ENCODE data around the gene C19orf44.
"Not testable (repeated sequence)": the region's sequence is repeated elsewhere in the genome, so short reads cannot be mapped to it uniquely, and the experiment has no call there.

C19orf44 gene

DNA sequence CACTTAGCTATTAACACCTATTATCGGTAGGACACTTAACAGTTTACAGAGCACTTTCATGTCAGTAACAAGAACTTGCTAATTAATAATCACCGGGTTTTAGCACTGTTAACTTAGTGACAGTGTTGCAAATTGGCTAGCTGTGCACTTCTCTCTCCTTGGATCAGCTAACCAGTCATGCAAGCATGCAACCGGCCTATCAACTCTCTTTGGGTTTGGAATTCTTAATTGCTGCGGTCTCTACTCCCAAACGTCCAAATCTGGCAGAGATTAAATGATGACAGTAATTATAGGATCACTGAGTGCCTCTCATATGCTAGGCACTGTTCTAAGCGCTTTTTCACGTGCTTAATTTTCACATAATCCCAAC lies 25.7 kb upstream of the C19orf44 start:
- DNase-seq = no peak

DNA sequence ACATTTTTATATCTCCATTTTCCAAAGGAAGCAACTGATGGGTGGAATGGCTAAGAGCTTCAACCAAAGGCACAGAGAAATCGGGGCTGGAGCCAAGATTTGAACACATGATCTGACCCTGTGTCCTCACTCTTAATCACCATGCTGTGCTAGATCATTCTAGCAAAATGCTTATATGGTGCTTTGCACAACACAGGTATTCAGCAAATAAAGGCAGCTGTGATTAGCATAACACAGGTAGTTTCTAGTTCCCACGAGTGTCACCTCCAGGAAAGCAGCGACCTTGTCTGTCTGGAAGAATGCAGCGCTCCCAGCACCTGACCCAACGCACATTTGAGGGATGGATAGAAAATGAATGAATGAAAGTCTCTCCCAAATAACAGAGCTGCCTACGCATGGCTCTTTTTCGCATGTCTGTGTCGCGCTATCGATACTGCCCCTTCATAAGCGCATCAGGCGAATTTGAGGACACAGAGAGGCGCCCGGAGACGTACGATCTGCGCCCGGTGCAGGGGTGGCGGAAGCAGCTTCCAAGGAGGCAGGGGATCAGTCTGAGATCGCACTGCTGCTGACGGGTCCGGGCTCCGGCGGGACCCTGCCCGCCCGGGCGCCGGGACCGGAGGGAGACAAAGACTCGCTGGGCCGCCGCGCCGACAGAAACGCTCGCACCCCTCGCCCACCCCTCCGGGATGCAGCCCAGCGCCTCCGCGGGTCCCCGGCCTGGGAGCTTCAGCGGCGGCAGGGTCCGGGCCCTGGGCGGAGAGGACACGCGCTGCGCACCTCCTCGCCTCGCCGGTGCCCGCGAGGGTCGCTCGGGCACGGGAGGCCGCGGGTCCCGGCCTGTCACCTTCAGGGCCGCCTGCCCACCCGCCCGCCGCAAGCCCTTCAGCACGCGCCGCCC lies 25.0 kb upstream of the C19orf44 start:
- DNase-seq = peak; percentile 30

DNA sequence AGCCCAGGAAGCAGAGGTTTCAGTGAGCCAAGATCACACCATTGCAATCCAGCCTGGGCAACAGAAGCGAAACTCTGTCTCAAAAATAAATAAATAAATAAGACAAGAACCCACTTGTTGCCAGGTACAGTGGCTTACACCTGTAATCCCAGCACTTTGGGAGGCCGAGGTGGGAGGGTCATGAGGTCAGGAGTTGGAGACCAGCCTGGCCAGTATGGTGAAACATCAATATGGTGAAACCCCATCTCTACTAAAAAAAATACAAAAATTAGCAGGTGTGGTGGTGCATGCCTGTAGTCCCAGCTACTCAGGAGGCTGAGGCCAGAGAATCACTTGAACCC lies 23.7 kb upstream of the C19orf44 start:
- not testable (repeated sequence) for DNase-seq

DNA sequence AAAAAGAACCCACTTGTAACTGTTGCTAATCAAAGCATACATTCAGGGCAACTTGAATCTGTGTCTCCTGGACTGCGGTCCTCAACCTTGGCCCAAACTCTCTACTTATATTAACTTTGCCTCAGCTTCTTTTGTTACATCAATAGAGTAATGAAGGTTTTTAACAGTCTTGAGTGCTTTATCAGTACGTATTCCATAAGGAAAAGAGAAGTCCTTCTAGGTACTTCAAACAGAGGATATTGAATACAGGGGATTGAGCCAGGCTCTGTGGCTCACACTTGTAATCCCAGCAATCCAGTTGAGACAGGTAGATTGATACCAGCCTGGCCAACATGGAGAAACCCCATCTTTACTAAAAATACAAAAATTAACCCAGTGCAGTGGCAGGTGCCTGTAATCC lies 23.2 kb upstream of the C19orf44 start:
- no peak for DNase-seq

DNA sequence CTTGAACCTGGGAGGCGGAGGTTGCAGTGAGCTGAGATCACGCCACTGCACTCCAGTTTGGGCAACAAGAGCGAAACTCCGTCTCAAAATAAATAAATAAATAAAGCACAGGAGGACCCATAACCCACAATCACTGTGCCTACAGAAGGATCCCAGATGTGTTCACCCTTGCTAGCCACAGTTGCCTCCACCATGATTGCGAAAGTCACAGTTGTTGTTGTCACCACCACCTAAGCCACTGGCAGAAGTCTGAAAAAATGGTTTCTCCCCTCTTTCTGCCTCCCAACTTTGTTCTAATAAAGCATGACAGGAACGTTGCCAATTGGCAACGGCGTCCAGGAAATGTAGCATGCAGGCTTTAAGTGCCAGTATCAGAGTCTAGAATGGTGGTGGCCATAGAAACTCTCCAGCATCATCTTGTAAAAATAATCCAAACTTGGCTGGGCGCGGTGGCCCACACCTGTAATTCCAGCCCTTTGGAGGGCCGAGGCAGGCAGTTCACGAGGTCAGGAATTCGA lies 22.3 kb upstream of the C19orf44 start:
- DNase-seq = no peak

DNA sequence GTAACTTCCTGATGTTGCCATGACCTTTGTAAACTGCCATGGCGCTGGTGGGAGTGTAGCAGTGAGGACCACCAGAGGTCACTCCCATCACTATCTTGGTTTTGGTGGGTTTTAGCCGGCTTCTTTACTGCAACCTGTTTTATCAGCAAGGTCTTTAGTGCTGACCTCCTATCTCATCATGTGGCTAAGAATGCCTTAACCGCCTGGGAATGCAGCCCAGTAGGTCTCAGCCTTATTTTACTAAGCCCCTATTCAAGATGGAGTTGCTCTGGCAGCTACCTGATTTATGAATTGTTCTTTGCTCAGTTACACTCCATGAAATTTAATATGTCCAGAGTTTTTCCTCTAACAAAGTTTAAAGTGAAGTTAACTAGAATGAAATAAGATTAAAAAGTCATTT lies 19.8 kb upstream of the C19orf44 start:
- no peak for DNase-seq

DNA sequence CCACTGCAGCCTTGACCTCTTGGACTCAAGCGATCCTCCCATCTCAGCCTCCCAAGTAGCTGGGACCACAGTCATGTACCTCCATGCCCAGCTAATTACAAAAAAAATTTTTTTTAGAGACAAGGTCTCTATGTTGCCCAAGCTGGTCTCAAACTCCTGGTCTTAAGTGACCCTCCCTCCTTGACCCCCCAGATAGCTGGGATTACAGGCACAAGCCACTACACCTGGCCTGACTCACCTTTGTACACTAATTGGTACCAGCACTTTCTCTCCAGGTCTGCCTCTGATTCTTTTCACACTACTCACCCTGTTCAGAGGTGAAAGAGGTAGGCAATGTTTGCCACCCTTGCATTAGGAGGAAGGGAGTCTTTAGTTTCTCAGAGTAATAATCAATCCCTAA lies 18.9 kb upstream of the C19orf44 start:
- no peak for DNase-seq

DNA sequence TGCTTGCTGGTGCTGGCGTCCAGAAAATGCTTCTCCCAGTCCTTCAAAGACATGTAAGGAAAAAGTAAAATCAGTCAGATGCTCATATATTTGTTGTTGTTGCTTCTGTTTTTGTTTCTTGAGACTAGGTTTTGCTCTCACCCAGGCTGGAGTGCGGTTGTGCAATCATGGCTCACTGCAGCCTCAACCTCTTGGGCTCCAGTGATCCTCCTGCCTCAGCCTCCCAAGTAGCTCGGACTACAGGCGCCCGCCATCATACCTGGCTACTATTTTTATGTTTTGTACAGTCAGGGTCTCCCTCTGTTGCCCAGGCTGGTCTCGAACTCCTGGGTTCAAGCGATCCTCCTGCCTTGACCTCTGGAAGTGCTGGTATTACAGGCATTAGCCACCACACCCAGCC lies 13.4 kb upstream of the C19orf44 start:
- DNase-seq = no peak

DNA sequence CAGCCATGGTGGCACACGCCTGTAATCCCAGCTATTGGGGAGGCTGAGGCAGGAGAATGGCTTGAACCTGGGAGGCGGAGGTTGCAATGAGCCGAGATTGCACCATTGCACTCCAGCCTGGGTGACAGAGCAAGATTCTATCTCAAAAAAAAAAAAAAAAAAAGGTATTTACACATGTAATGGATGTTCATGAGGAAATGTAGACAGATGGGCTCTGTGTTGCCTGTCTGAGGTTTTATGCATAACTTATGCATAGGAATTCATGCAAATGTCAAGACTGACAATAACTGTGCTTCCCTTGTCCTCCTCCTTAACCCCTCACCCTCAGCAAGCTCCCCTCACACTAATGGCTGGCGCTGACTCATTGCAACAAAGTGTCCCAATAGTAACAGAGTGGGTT lies 9.7 kb upstream of the C19orf44 start:
- peak; percentile 10 for DNase-seq

DNA sequence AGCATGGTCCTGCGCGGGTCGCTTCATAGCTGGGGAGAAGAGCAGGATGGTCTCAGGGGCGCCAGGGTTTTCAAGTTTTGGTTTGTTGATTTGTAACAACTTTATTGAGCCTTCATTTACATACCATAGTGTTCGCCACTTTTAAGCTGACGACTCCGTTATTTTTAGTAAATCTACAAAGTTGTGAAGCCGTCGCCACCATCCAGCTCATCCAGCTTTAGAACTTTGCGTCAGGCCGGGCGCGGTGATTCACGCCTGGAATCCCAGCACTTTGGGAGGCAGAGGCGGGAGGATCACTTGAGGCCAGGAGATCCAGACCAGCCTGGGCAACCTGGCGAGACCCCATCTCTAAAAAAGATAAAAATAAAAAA lies 404 bp downstream of the C19orf44 start:
- peak; percentile 35 for DNase-seq

DNA sequence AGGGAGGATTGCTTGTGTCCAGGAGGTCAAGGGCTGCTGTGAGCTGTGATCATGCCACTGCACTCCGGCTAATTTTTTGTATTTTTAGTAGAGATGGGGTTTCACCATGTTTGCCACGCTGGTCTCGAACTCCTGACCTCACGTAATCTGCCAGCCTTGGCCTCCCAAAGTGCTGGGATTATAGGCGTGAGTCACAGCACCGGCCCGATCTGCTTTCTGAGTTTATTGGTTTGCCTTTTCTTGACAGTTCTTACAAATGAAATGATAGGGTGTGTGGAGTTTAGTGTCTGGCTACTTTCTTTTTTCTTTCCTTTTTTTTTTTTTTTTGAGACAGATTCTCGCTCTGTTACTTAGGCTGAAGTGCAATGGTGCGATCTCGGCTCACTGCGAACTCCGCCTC lies 848 bp downstream of the C19orf44 start:
- DNase-seq = no peak

DNA sequence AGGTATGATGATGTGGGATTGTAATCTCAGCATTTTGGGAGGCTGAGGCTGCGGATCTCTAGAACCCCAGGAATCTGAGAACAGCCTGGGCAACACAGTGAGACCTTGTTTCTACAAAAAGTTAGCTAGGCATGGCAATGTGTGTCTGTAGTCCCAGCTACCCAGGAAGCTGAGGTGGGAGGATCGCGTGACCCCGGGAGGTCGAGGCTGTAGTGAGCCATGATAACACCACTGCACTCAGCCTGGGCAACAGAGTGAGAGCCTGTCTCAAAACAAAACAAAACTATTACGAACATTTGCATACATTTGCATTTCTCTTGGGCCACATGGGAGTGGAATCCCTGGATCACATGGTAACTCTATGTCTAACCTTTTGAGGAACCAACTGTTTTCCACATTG lies 1.6 kb downstream of the C19orf44 start:
- DNase-seq = no peak

DNA sequence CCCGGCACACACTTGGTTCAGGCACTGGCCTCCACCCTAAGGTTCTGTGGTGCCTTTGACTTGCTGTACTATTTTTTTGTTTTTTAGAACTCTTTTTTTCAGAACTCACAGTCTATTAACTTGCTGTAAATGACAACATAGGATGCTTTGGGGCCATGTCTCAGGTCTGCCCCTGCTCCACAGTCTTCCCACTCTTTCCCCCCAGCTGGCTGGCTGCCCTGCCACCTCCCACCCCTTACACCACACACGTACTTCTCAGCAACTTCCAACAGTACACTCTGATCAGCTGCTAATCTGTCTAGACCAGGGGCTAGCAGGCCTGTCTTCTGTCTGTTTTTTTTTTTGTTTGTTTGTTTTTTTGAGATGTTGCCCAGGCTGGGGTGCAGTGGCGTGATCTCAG lies 8.1 kb downstream of the C19orf44 start:
- no peak for DNase-seq

DNA sequence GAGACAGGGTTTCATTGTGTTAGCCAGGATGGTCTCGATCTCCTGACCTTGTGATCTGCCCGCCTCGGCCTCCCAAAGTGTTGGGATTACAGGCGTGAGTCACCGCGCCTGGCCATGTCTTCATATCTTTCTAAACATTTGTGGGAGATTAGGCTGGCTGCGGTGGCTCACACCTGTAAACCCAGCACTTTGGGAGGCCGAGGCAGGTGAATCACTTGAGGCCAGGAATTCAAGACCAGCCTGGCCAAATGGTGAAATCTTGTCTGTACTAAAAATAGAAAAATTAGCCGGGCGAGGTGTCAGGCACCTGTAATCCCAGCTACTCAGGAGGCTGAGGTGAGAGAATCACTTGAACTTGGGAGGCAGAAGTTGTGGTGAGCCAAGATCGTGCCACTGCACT lies 10.0 kb downstream of the C19orf44 start:
- DNase-seq = not testable (repeated sequence)

DNA sequence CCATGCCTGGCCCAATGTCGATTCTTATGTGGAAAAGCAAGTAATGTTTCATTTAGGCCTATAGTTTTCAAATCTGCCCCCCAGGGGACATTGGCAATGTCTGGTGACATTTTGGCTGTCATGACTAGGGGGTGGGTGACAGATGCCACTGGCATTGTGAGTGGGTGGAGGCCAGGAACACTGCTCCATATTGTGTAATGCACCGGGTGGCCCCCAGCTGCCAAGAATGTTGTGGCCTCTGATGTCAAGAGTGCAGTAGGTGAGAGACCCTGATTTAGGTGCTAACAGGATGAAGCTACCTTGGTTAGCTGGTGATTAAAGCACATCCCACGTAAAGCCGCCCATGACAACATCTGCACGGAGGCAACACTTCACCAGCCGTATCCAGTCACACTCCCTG lies 10.8 kb downstream of the C19orf44 start:
- DNase-seq = no peak

DNA sequence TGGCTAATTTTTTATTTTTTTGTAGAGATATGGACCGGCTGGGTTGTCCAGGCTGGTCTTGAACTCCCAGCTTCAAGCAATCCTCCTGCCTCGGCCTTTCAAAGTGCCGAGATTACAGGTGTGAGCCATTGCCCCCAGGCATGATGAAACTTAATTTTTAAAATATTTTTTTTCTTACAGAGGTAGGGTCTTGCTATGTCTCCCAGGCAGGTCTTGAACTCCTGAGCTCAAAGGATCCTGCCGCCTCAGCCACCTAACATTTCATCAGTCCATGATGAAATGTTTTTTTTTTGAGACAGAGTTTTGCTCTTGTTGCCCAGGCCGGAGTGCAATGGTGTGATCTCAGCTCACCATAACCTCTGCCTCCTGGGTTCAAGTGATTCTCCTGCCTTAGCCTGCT lies 12.4 kb downstream of the C19orf44 start:
- DNase-seq = no peak

DNA sequence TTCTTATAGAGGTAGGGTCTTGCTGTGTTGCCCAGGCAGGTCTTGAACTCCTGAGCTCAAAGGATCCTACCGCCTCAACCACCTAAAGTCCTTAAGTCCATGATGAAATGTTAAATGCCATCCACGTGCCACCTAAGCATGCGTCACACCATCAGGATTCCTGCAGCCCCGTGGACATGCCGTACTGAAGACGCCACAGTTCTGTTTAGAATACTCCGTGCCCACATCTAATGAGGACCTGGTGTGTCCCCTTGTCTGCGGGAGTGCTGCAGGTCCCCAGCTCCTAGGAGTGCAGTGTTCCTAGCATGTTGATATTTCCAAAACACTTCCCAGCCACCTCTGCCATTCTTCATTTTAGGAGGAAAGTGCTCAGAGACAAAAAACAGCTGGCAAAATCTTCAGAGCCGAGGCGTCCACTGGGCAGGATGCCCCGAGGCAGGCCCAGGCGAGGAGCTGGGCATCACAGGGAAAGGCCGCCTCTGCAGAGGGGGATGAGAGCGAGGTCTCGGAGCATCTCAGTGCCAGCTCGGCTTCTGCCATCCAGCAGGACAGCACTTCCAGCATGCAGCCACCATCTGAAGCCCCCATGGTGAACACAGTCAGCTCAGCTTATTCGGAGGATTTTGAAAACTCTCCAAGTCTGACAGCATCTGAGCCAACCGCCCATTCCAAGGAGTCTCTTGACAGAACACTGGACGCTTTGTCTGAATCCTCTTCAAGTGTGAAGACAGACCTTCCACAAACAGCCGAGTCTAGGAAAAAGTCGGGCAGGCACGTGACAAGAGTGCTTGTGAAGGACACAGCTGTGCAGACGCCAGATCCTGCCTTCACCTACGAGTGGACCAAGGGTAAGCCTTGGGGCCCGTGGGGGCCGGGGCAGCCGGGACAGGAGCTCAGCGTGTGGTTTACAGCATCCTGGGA lies 13.2 kb downstream of the C19orf44 start:
- DNase-seq = no peak

DNA sequence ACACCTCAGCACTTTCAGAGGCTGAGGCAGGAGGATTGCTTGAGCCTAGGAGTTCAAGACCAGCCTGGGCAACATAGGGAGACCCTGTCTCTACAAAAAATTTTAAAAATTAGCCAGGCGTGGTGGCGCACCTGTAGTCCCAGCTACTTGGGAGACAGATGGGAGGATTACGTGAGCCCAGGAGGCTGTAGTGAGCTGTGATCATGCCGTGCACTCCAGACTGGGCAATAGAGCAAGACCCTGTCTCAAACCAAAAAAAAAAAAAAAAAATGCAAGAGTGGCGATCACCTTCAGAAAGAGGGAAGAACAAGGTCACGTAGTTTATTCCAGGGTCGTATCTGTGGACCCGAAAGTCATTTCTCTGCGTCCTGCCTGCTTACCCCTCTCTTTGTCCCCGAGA lies 16.4 kb downstream of the C19orf44 start:
- not testable (repeated sequence) for DNase-seq

DNA sequence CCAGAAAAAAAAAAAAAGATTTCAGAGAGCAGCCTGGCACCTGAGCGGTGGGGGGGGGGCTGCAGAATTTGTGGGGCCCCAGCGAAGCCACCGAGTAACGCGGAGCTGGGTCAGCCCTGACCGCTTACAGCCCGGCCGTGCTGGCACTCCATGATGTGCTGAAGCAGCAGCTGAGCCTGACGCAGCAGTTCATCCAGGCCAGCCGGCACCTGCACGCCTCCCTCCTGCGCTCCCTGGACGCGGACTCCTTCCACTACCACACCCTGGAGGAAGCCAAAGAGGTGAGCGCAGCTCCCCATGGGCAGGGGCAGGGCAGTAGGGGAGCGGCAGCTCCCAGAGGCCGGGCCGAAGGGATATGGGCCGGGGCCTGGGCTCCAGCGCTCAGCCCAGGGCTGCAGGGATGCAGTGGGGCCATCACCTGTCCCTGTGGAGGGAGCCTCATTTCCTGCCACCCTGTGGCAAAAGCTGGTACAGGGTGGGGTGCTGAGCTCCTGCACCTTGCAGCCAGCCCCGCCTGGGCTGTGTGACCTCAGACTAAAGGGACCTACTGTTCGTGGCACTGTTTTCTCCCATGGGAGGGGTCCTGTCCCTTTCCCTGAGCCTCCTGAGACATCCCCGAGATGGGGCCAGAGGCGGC lies 18.3 kb downstream of the C19orf44 start:
- DNase-seq = no peak

DNA sequence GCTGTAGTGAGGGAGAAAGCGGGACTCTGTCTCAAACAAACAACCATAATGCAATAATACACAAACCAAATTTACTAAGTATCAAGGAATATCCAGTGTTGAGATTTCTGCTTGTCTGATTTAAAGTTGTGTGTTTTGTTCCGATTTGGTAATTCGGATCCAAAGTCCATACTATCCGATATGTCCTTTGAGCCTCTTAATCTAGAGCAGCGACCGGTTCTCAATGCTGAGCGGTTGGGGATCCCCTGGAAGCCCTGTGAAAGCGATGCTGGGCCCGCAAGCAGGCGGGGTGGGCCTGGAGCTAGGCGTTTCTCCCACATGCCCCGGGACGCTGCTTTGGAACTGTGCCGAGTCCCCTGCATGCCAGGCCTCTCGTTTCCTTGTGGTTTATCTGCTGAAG lies 20.2 kb downstream of the C19orf44 start:
- no peak for DNase-seq

DNA sequence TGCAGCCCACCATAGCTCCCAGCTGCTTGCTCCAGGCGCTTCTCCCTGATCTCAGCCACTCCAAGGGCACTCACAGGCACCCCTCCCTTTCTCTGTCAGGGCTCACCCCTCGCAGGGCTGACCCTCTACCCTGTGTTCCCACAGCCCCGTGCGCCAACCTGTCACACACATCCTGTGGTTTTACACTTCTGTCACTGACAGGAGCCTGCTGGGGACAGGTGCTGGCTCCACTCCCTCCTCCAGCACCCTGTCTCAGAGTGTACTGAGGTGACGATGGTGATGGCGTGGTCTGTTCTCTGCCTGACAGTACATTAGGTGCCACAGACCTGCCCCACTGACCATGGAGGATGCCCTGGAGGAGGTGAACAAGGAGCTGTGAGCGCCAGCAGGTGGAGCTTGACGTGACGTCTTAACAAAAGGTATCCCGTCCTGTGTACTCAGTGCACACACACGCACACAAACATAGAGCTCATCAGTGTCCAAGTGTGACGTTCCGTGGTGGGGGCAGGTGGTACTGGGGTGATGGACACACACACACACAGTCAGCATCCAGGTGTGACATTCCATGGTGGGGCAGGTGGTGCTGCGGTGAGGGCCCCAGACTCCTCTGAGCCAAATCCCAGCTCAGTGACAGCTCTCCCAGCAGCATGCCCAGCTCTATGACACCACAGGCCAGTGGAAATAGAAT lies 20.9 kb downstream of the C19orf44 start:
- no peak for DNase-seq

DNA sequence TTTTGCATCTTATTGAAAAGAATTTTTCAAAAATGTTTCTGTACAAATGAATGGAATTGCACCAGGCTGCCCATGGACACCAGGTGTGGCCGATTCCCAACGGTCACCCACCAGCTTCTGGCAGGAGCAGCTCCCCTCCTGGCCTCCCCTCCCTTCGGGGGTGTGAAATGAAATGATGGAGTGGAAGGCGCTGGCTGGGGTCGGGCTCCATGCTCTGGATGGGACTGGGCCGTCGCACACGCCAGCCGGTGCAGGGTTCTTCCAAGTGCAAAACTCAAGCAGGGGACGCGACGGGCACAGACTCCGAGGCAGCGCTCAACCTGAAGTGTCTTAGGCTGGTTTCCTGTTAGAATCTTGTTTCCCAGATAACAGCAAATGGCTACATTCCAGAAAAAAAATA lies 21.9 kb downstream of the C19orf44 start:
- DNase-seq = no peak

All from fibroblast of upper back skin (primary cell).